T47D (cell line): ENCODE results near the gene ATMIN.

Experiments used
- DNase-seq, 2 experiments: peaks; one replicate each; pipeline versions ENCODE4 v3.0.0 to v3.0.0-alpha.2; 2011 to 2012; ENCODE audit warnings: low read depth in 1 of 2, low spot score in 1 of 2
- JUND ChIP-seq: IDR thresholded peaks from 2 replicates; pipeline ENCODE4 v1.6.1; 2012; ENCODE audit warnings: low read depth
- in situ Hi-C: cut with HindIII; loops from 2 replicates; pipeline ENCODE4 v1.10.0; 2016; ENCODE audit warnings: low sequenced_read_pairs, low pct_unique_long_range_greater_than_20kb

The ATMIN gene

DNA sequence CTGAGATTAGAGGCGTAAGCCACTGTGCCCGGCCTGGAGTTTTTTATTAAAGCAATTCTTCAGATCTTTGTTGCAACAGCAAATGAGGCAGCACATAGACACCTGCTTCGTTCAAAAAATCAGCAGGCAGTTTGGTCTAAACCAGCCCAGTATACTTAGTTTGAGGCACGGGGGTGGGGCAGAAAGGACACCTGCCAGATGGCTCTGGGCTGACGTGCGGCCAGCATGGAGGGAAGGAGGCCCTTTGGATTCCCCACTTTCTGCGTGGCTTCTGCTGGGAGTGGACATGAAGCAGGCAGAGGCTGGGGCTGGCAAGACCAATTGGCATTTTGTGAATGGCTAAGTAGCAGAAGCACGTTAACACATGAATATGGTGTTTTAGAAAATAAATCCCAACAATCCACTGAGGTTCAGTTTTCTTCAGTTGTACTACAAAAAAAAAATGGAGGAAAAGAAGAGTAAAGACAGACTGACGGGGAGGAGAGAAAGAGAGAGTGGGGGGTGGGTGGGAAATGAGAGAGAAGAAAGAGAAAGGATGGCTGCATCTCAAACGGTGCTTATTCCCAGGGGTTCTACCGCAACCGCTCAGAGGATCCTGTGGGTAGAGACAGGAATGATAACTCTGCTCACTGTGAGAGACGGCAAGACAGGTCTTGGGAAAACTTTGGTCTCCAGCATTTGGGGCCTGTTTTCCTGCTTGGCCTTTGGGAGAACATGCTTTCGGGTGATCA lies 25.1 kb downstream of the ATMIN start:
- TF ChIP-seq JUND, result no peak
- in situ Hi-C loops, result no loop called here
- DNase-seq, result no peak

GRCh38 chr16:81061307-81061640 lies 25.6 kb downstream of the ATMIN start:
- DNase-seq, result no peak
- TF ChIP-seq JUND, result no peak
- in situ Hi-C loops, result no loop called here

DNA sequence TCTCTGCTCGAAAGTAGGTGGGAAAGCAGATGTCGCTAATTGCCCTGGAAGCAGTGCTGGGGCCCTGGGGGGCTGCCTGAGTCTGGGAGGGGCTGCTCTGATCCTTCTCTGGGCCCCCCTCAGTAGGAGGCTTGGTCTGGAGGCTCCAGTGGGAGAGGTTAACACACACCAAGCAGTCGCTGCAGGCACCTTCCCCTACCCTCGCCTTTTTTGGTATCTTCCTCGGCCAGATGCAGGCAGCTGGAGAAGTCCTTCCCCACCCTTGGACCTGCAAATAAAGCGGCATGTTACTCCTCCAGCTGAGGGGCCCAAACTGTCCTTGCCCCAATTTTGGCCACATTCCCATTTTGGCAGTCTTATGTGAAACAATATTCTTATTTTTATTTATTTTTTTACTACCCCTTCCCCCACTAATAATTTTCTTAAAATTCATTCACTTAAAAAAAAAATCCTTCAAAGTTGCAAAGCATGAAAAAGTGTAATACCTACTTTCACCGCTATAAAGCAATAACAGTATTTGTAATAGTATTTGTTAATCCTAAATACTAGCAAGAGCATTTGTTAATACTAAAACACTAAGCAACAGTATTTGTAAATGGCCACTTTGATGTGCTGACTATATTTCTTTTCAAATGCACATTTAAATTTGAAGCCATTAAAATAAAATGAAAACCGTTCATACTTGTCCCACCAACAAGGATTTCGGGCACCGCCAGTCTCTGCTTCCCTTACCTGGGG lies 26.4 kb downstream of the ATMIN start:
- in situ Hi-C loops, result no loop called here
- no peak for DNase-seq
- TF ChIP-seq JUND, result no peak

GRCh38 chr16:81066681-81067080 lies 31.0 kb downstream of the ATMIN start:
- DNase-seq, result no peak
- no peak for TF ChIP-seq JUND
- in situ Hi-C loops, result no loop called here

DNA sequence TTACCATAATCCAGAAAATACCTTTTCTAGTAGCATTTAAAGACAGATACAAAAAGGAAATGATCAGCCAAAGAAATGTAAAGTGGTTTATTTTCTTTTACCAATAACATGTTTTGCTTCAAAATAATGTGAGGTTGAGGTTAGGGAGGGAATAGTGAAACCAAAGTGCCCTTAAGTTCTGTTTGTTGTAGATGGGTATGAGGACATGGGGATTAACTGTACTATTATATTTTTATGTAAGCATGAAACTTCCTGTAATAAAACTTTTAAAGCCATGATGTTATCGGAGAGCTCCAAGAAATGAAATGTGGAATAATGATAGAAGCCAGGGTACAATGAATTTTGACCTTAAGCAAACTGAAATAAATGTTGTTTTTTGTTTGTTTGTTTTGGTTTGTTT lies 31.5 kb downstream of the ATMIN start:
- TF ChIP-seq JUND, result no peak
- in situ Hi-C loops, result no loop called here
- DNase-seq, result no peak

- no peak for TF ChIP-seq JUND
- DNase-seq, result no peak
- in situ Hi-C loops, result no loop called here
Observed at GRCh38 chr16:81069063-81069462, 33.4 kb downstream of the ATMIN start.

DNA sequence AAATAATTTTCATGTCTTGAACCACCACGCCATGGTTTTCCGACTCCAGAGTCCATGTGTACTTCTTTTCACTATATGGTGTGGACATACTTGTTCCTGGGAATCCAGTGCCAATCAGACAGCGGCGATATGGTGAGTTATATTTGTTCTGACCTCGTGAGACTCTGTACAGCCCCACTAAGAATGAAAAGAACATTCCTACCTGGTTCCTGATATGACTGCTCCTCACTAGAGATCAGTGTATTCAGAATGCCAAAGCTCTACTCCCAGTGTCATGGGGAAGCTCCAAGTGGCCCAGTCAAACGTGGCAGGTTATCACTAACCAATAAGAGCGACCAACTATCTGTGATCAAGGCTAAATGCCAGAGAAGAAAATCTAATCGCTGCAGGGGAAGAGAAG lies 35.3 kb downstream of the ATMIN start:
- no peak for TF ChIP-seq JUND
- in situ Hi-C loops, result no loop called here
- no peak for DNase-seq

DNA sequence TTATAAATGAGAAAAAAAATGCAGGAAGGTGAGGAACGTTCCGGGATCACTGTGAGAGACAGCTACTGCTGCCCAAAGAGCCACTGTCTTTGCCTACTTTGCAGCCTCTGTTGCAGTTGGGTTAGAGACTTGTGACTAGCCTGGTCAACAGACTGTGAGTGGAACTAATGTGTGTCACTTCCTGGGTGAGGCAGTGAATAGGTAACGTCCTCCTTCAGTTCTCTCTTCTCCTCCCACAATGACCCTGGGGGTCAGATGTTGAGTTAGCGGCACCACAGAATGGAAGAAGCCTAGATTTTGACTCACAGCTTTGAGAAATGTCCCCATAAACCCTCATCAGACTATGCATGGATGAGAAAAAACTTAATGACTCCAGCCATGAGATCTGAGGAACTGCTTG lies 36.2 kb downstream of the ATMIN start:
- DNase-seq, result no peak
- in situ Hi-C loops, result no loop called here
- TF ChIP-seq JUND, result no peak

GRCh38 chr16:81073560-81074330 lies 38.1 kb downstream of the ATMIN start:
- DNase-seq, result no peak
- in situ Hi-C loops, result no loop called here

DNA sequence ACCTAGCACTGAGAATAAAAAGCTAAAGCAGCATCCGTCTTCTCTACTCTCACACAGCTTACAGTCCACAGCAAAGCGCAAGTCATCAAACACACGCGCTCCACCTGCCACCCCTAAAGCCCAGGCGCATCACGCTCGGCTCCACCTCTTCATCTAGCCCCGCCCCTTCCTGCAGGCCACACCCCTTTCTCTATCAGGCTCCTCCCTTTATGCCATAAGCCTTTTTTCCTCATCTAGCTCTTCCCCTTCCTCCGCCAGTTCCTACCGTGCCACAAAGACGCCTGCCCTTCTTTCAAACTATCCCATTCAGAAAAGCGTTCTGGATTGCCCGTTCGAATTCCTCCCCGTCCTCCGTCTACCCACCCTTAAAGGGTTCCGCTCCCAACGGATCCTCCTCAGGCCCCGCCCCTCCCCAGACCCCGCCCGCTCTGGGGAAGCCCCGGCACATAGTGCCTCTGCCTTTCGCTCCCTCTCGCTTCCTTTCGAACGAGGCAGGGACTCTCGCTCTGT lies 41.0 kb downstream of the ATMIN start:
- TF ChIP-seq JUND, result no peak
- peak; percentile 79 to 93 for DNase-seq
- in situ Hi-C loops, result no loop called here

More at GRCh38 chr16:81073560-81074330, 38.1 kb downstream of the ATMIN start:
- TF ChIP-seq JUND, result no peak

- in situ Hi-C loops, result no loop called here
- DNase-seq, result peak; percentile 96 to 97
- no peak; the same call in 1 of the 2 replicates for TF ChIP-seq JUND
Observed at GRCh38 chr16:81077076-81077940, 41.7 kb downstream of the ATMIN start, which contains the start of gene C16orf46. TSS of gene C16orf46 (minus strand) at chr16:81077238. CDS start at chr16:81063955, 13,283 bp downstream.

GRCh38 chr16:81080233-81080632 lies 44.6 kb downstream of the ATMIN start:
- in situ Hi-C loops, result no loop called here
- DNase-seq, result no peak

More at GRCh38 chr16:81080233-81080632, 44.6 kb downstream of the ATMIN start:
- TF ChIP-seq JUND, result no peak
